ENCODE results near the gene PPP2R1B. TPM values are rescaled to one million over a fixed set of nuclear protein-coding genes. Genes with fewer than 3 reads are reported as not detected.
"Not testable (repeated sequence)": the region's sequence is repeated elsewhere in the genome, so short reads cannot be mapped to it uniquely, and the experiment has no call there.

Gene PPP2R1B
- total and polyA plus RNA-seq, 4 donors: 33.2 to 316 (median 52.5) TPM

DNA sequence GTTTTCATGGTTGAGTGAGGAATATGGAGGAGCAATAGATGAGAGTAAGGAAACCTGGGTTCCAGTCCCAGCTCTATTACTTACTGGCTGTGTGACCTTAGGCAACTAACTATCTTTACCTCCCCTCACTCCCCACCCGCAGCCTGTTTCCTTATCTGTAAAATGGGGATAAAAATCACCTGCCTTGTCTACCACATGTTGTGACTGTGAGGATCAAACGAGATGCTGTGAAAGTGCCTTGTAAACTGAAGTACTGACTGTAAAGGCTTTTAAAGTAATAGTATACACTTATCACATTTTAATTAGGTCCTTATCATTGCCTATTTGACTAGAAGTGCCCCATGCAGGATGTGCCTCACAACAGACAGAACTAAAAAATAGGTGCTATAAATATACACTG lies 18.9 kb upstream of the PPP2R1B start:
- peak overlapping the region; percentile 72 to 84 for H3K27ac ChIP-seq (ENCODE audit: low read depth in 1 of 2, low read length in 2 of 2)
- no peak overlapping the region for H3K4me3 ChIP-seq (ENCODE audit: low read depth in 1 of 3, low read length in 3 of 3)
- peaks cover 11 to 39% (median 36%) of the 10 kb centered on the region in 4 donors for H3K4me1 ChIP-seq (ENCODE audit: control insufficient read depth in 4 of 4, insufficient read depth in 4 of 4, low read length in 3 of 4)
- WGBS: 84% methylated on average over 2 of the region's 2 CpGs
- DNase-seq (ENCODE audit: low spot score): no peak
- H3K27me3 ChIP-seq (ENCODE audit: control insufficient read depth in 4 of 4, insufficient read depth in 4 of 4, low read length in 3 of 4): no peaks in the 10 kb centered on the region
- H3K9me3 ChIP-seq (ENCODE audit: control insufficient read depth in 4 of 4, low read length in 3 of 4): no peaks in the 10 kb centered on the region
- peak overlapping the region in 1 of 2 donors; percentile 85 for H3K9ac ChIP-seq (ENCODE audit: low read depth in 1 of 2, low read length in 2 of 2)
- H3K36me3 ChIP-seq (ENCODE audit: control insufficient read depth in 4 of 4, insufficient read depth in 3 of 4, low read depth in 1 of 4, low read length in 3 of 4): no peaks in the 10 kb centered on the region
- TF ChIP-seq FOXA1 (IDR thresholded peaks at IDR 0.05) (no peak), HNF4G (IDR thresholded peaks at IDR 0.05) (no peak)
- TF ChIP-seq, protein P1, sequence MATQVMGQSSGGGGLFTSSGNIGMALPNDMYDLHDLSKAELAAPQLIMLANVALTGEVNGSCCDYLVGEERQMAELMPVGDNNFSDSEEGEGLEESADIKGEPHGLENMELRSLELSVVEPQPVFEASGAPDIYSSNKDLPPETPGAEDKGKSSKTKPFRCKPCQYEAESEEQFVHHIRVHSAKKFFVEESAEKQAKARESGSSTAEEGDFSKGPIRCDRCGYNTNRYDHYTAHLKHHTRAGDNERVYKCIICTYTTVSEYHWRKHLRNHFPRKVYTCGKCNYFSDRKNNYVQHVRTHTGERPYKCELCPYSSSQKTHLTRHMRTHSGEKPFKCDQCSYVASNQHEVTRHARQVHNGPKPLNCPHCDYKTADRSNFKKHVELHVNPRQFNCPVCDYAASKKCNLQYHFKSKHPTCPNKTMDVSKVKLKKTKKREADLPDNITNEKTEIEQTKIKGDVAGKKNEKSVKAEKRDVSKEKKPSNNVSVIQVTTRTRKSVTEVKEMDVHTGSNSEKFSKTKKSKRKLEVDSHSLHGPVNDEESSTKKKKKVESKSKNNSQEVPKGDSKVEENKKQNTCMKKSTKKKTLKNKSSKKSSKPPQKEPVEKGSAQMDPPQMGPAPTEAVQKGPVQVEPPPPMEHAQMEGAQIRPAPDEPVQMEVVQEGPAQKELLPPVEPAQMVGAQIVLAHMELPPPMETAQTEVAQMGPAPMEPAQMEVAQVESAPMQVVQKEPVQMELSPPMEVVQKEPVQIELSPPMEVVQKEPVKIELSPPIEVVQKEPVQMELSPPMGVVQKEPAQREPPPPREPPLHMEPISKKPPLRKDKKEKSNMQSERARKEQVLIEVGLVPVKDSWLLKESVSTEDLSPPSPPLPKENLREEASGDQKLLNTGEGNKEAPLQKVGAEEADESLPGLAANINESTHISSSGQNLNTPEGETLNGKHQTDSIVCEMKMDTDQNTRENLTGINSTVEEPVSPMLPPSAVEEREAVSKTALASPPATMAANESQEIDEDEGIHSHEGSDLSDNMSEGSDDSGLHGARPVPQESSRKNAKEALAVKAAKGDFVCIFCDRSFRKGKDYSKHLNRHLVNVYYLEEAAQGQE (IDR thresholded peaks at IDR 0.05): no peak

DNA sequence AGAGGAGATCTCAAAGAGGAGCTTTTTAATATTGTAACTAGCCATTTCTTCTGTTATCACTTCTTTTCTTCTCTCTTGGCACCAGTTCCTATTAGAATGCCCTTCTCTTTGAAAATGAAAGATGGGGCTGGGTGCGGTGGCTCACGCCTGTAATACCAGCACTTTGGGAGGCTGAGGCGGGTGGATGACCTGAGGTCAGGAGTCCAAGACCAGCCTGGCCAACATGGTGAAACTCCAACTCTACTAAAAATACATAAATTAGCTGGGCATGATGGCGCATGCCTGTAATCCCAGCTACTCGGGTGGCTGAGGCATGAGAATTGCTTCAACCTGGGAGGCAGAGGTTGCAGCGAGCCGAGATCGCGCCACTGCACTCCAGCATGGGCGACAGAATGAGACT lies 18.1 kb upstream of the PPP2R1B start:
- WGBS: 93% methylated on average over 10 of the region's 10 CpGs
- H3K27ac ChIP-seq (ENCODE audit: low read depth in 1 of 2, low read length in 2 of 2): peak overlapping the region in 1 of 2 donors; percentile 84
- not testable (repeated sequence) for H3K27me3 ChIP-seq (ENCODE audit: control insufficient read depth in 4 of 4, insufficient read depth in 4 of 4, low read length in 3 of 4); H3K4me3 ChIP-seq (ENCODE audit: low read depth in 1 of 3, low read length in 3 of 3); H3K36me3 ChIP-seq (ENCODE audit: control insufficient read depth in 4 of 4, insufficient read depth in 3 of 4, low read depth in 1 of 4, low read length in 3 of 4); H3K9me3 ChIP-seq (ENCODE audit: control insufficient read depth in 4 of 4, low read length in 3 of 4); H3K9ac ChIP-seq (ENCODE audit: low read depth in 1 of 2, low read length in 2 of 2); DNase-seq (ENCODE audit: low spot score)
- H3K4me1 ChIP-seq (ENCODE audit: control insufficient read depth in 4 of 4, insufficient read depth in 4 of 4, low read length in 3 of 4): peaks cover 9 to 34% (median 33%) of the 10 kb centered on the region in 4 donors
- peak; percentile 55 to 57 for TF ChIP-seq HNF4A (conservative IDR thresholded peaks at IDR 0.05)

DNA sequence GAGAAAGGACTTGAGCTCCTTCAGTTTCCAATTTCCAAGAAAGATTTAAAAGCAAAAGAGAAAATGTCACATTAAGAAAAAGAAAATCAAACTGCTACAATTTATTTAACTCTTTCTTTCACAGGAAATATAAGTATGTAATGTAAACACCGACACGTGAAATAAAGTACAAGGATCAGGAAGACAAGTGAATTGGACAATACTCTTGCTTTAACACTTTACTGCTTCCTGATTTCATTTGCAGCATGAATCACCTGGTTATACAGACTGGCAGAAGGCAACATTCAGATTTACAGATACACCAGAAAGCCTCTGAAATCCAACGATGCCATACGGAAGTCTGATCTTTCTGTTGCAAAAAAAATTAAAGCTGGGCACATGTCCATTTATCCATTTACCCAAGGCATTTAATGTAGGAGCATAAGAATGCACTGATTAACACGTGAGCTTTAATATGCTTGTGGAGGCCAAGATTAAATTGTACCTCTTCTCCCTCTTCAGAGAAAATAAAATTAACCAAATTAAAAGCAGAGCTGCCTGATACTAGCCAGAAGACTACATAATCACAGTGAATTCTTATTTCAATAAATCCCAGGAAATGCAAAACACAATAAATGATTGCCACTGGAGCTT lies 16.0 kb upstream of the PPP2R1B start:
- peaks cover 2 to 42% (median 30%) of the 10 kb centered on the region in 4 donors for H3K4me1 ChIP-seq (ENCODE audit: control insufficient read depth in 4 of 4, insufficient read depth in 4 of 4, low read length in 3 of 4)
- DNase-seq (ENCODE audit: low spot score): no peak
- no peaks in the 10 kb centered on the region for H3K9me3 ChIP-seq (ENCODE audit: control insufficient read depth in 4 of 4, low read length in 3 of 4)
- peak overlapping the region in 1 of 2 donors; percentile 29 for H3K9ac ChIP-seq (ENCODE audit: low read depth in 1 of 2, low read length in 2 of 2)
- H3K4me3 ChIP-seq (ENCODE audit: low read depth in 1 of 3, low read length in 3 of 3): no peak overlapping the region
- no peak for TF ChIP-seq JUND (IDR thresholded peaks at IDR 0.05)
- TF ChIP-seq RAD21 (IDR thresholded peaks at IDR 0.05): no peak
- TF ChIP-seq YY1 (IDR thresholded peaks at IDR 0.05): no peak
- TF ChIP-seq RXRA (IDR thresholded peaks at IDR 0.05): no peak
- no peak for TF ChIP-seq HNF4G (IDR thresholded peaks at IDR 0.05)
- no peak for TF ChIP-seq FOXA2 (IDR thresholded peaks at IDR 0.05)
- TF ChIP-seq HNF4A (conservative IDR thresholded peaks at IDR 0.05): no peak
- TF ChIP-seq SP1 (IDR thresholded peaks at IDR 0.05): no peak
- TF ChIP-seq, protein P2, sequence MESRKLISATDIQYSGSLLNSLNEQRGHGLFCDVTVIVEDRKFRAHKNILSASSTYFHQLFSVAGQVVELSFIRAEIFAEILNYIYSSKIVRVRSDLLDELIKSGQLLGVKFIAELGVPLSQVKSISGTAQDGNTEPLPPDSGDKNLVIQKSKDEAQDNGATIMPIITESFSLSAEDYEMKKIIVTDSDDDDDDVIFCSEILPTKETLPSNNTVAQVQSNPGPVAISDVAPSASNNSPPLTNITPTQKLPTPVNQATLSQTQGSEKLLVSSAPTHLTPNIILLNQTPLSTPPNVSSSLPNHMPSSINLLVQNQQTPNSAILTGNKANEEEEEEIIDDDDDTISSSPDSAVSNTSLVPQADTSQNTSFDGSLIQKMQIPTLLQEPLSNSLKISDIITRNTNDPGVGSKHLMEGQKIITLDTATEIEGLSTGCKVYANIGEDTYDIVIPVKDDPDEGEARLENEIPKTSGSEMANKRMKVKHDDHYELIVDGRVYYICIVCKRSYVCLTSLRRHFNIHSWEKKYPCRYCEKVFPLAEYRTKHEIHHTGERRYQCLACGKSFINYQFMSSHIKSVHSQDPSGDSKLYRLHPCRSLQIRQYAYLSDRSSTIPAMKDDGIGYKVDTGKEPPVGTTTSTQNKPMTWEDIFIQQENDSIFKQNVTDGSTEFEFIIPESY (IDR thresholded peaks at IDR 0.05): no peak
- H3K27me3 ChIP-seq (ENCODE audit: control insufficient read depth in 4 of 4, insufficient read depth in 4 of 4, low read length in 3 of 4): no peaks in the 10 kb centered on the region
- no peak overlapping the region for H3K27ac ChIP-seq (ENCODE audit: low read depth in 1 of 2, low read length in 2 of 2)
- no peaks in the 10 kb centered on the region for H3K36me3 ChIP-seq (ENCODE audit: control insufficient read depth in 4 of 4, insufficient read depth in 3 of 4, low read depth in 1 of 4, low read length in 3 of 4)
- 68% methylated on average over 5 of the region's 5 CpGs for WGBS

All from liver (tissue), 9 donors.